Neuron (in vitro differentiated cells): ENCODE data around the gene MALRD1.

Experiments used
- H2AFZ ChIP-seq: one replicate; pipeline ENCODE4 v1.6.1; 2013; ENCODE audit warnings: low read depth, mild to moderate bottlenecking, inconsistent platforms, low read length, moderate library complexity
- H3K27me3 ChIP-seq: one replicate; pipeline ENCODE4 v1.6.1; 2013; ENCODE audit warnings: low read length; ENCODE audit not compliant: insufficient read depth
- H3K36me3 ChIP-seq: one replicate; pipeline ENCODE4 v1.6.1; 2013; ENCODE audit warnings: low read length; ENCODE audit not compliant: insufficient read depth
- H3K4me1 ChIP-seq: one replicate; pipeline ENCODE4 v1.6.1; 2013; ENCODE audit warnings: low read length; ENCODE audit not compliant: insufficient read depth
- H3K4me3 ChIP-seq: 2 replicates; pipeline ENCODE4 v1.5.1; 2013; ENCODE audit warnings: mild to moderate bottlenecking, low read length, moderate library complexity
- H3K9me3 ChIP-seq: one replicate; pipeline ENCODE4 v1.6.1; 2013; ENCODE audit warnings: low read length

MALRD1 gene

DNA sequence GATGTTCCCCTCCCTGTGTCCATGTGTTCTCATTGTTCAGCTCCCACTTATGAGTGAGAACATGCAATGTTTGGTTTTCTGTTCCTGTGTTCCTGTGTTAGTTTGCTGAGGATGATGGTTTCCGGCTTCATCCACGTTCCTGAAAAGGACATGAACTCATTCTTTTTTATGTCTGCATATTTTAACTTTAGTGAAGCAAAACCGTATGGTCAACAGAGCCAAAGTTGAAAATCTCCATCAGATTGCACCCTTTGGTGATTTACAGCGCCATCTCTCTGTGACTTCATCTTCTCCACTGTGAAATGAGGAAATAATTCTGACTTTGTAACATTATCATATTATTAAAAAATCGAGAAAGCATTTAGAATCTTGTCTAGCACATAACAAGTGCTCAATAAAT, 635.4 kb downstream of the MALRD1 start:
- no peak overlapping the region for H2AFZ ChIP-seq
- no peaks in the 10 kb centered on the region for H3K27me3 ChIP-seq
- H3K9me3 ChIP-seq: no peaks in the 10 kb centered on the region
- no peaks in the 10 kb centered on the region for H3K4me1 ChIP-seq
- no peaks in the 10 kb centered on the region for H3K36me3 ChIP-seq
- no peak overlapping the region for H3K4me3 ChIP-seq

DNA sequence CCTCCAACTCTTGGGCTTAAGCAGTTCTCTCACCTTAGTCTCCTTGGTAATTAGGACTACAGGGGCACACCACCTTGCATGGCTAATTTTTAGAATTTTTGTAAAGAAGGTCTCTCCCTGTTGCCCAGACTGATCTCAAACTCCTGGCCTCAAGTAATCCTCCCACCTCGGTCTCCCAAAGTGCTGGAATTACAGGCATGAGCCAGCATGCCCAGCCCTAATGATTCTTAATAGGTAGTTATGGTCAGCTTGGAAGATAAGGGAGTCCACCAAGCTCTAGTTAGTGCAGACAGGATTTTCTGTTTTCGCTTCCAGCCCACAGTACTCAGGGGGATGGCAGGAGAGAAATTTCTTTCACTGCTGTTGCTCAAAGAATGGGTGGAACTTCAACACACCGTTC, 639.7 kb downstream of the MALRD1 start:
- Histone ChIP-seq H2AFZ (no peak overlapping the region), H3K9me3 (no peaks in the 10 kb centered on the region), H3K36me3 (no peaks in the 10 kb centered on the region), H3K4me1 (no peaks in the 10 kb centered on the region), H3K4me3 (no peak overlapping the region), H3K27me3 (no peaks in the 10 kb centered on the region)

DNA sequence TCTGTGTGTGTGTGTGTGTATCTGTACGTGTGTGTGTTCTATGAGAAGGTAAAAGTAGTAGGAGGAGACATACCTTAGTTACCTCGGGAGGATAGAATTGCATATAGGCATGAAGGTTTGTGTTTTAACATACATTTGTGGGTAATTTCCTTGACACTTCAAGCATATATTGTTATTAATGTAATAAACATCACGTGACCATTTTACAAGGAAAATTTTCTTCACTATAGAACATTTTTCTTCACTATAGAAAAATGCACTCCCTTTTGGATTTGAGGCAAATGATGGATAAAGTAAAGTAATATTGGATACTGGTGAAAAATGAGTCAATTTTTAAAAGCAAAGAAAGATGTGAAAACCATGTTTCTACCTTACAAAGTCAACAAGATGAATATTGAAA, 640.6 kb downstream of the MALRD1 start:
- Histone ChIP-seq H3K9me3 (no peaks in the 10 kb centered on the region), H3K27me3 (no peaks in the 10 kb centered on the region), H2AFZ (no peak overlapping the region), H3K36me3 (no peaks in the 10 kb centered on the region), H3K4me3 (no peak overlapping the region), H3K4me1 (no peaks in the 10 kb centered on the region)

DNA sequence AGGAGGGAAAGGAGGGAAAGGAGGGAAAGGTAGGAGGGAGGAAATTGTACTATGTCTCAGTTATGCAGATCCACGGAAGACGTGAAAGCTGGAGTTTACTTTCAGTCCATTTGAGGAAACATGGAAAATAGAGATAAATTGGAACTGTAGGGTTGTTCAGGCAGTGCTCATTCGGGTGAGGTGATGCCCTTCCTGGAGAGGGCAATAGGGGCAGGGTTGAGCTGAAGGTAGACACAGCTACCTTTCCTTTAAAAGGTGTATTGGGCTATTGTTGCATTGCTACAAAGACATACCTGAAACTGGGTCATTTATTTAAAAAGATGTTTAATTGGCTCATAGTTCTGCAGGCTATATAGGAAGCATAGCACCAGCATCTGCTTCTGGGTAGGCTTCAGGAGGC, 650.7 kb downstream of the MALRD1 start:
- Histone ChIP-seq H3K4me1 (no peaks in the 10 kb centered on the region), H3K9me3 (no peaks in the 10 kb centered on the region), H3K4me3 (no peak overlapping the region), H2AFZ (no peak overlapping the region), H3K27me3 (no peaks in the 10 kb centered on the region), H3K36me3 (no peaks in the 10 kb centered on the region)

DNA sequence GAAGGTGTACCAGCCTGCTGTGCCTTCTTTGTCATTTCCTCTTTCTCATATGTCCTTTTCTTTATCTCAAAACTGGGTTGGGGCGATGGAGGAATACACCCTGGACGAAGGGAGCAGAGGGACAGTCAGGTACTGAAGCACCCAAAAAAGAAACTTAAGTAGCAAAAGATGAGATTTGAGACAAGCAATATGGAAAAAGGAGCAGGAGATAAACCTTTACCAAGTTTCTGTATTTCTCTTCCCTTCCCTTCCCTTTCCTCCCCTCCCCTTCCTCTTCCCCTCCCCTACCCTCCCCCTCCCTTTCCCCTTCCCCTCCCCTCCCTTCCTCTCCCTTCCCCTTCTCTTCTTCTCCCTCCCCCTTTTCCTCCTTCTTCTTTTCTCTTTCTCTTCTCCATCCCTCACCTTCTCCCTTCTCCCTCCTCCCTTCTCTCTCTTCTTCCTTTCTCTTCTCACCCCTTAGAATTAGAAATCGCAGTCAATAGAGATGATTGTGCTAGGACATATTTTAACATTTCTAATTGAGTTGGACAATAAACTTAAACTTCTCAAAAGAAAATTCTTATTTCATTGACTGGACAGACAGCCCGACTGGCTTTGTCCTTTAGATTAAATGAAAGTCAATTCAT, 652.9 kb downstream of the MALRD1 start:
- no peaks in the 10 kb centered on the region for H3K4me1 ChIP-seq
- no peaks in the 10 kb centered on the region for H3K27me3 ChIP-seq
- no peak overlapping the region for H3K4me3 ChIP-seq
- no peak overlapping the region for H2AFZ ChIP-seq
- no peaks in the 10 kb centered on the region for H3K9me3 ChIP-seq
- no peaks in the 10 kb centered on the region for H3K36me3 ChIP-seq

DNA sequence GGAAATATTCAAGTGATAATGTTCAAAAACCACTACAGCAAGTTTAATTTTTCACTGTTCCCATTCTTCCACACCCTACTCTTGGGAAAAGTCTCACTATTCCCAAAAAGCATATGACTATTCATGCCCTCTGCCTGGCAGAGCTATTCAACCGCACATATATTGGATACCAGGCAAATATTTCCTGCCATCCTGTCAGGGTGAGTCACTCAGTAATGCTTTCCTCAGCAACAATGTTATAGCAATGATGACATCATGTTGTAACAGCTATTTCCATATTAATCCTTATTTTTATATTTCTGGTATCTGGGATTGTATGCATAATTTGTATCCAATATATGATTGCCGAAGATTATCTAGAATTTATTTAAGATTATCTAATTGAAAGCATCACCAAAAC, 653.6 kb downstream of the MALRD1 start:
- Histone ChIP-seq H3K4me3 (no peak overlapping the region), H3K36me3 (no peaks in the 10 kb centered on the region), H3K27me3 (no peaks in the 10 kb centered on the region), H3K4me1 (no peaks in the 10 kb centered on the region), H3K9me3 (no peaks in the 10 kb centered on the region), H2AFZ (no peak overlapping the region)

DNA sequence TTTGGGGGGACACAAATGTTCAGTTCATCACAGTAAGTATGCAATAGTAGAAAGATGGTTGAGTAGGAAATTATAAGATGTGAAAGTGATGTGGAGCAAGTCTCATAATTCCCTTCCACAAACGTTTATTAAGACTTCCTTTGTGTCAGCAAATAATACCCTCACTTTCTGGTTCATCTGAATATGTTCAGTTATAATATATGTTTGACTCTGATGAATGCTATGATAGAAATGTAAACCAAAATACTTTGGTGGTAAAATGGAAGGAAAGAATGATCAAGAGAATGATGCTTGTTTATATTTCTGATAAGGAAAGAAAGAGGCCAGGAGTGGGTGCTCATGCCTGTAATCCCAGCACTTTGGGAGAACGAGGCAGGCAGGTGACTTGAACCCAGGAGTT, 655.9 kb downstream of the MALRD1 start:
- Histone ChIP-seq H3K27me3 (no peaks in the 10 kb centered on the region), H2AFZ (no peak overlapping the region), H3K4me1 (no peaks in the 10 kb centered on the region), H3K4me3 (no peak overlapping the region), H3K9me3 (no peaks in the 10 kb centered on the region), H3K36me3 (no peaks in the 10 kb centered on the region)

DNA sequence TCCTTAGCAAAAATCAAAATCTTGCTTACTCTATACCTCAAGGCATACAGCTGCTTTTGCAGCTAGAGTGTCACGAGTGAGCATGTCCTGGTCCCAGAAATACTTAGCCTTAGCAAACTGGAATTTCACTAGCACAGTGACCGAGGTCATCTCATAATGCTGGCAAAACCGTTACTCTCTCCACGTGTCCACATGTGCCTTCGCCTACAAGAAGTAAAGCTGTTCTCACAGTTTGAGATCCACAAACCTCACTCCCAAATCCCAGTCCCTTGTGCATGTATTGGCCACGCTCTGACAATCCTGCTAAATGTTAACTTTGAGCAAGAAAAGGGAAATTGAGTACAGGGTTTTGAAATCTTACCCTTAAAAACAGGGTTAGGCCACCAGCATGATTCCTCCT, 656.6 kb downstream of the MALRD1 start:
- Histone ChIP-seq H3K27me3 (no peaks in the 10 kb centered on the region), H2AFZ (no peak overlapping the region), H3K9me3 (no peaks in the 10 kb centered on the region), H3K4me3 (no peak overlapping the region), H3K4me1 (no peaks in the 10 kb centered on the region), H3K36me3 (no peaks in the 10 kb centered on the region)

DNA sequence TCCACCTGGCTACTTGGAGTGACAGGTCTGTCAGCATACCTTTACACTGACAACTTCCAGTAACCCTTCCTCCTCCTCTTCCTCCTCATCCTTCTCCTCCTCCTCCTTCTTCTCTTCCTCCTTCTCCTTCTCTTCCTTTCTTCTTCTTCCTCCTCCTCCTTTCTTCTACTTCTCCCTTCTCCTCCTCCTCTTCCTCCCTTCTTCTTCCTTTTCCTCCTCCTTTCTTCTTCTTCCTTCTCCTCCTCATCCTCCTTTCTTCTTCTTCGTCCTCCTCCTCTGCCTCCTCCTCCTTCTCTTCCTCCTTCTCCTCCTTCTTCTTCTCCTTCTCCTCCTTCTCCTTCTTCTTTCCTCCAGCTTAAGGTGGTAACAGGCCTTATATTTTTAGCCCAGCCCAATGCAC, 658.3 kb downstream of the MALRD1 start:
- Histone ChIP-seq H3K27me3 (no peaks in the 10 kb centered on the region), H3K4me1 (no peaks in the 10 kb centered on the region), H3K36me3 (no peaks in the 10 kb centered on the region), H2AFZ (no peak overlapping the region), H3K9me3 (peaks cover 3% of the 10 kb centered on the region), H3K4me3 (no peak overlapping the region)

DNA sequence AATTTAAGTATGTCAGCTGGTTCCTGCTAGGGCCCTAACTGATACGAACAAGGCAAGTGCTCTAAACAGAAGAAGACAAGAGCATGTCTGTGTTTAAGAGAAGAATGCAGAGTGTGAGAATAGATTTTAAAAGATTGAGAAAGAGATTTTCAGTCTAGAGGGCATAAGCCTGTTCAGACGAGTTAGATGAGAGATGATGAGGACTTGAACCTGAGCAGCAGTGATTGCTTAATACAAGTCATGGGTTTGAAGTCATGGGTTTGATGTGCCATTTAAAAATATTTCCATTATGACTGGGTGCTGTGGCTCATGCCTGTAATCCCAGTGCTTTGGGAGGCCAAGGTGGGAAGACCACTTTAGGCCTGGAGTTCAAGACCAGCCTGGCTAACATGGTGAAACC, 658.8 kb downstream of the MALRD1 start:
- Histone ChIP-seq H3K4me3 (no peak overlapping the region), H2AFZ (no peak overlapping the region), H3K36me3 (no peaks in the 10 kb centered on the region), H3K27me3 (no peaks in the 10 kb centered on the region), H3K4me1 (no peaks in the 10 kb centered on the region), H3K9me3 (peaks cover 3% of the 10 kb centered on the region)

DNA sequence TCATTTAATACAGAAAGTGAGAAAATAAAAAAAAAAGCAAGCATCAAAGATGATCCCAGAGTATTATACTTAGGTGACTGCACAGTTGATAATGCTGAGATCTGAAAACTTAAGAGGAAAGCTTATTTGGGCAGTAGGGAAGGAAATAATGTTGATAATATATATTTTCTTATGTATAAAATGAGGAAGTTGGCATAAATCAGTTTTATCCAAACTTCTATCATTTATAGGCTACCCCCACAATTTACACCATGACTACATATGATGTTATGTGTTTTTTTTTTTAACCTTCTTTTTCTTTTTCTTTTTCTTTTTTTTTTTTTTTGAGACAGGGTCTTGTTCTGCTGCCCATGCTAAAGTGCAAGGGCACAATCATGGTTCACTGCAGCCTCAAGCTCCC, 659.4 kb downstream of the MALRD1 start:
- no peak overlapping the region for H3K4me3 ChIP-seq
- H3K27me3 ChIP-seq: no peaks in the 10 kb centered on the region

DNA sequence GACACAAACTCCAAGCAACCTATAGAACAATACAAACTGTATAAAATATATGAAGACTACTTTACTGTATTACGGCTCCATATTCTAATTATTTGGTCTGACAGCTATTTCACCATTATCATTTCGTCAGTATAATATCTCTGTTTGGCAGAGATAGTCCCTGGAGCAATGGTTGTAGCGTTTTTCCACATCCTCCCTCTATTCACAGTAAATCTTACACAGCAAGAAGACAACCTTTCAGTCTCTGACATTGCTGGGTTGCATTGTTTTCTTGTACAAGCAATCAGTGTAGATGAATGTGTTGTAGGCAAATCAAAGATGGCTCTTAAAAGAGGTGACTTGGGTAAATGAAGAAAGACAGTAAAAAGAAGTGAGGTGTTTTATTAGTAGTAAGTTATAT, 662.0 kb downstream of the MALRD1 start:
- Histone ChIP-seq H2AFZ (no peak overlapping the region), H3K9me3 (peaks cover 3% of the 10 kb centered on the region), H3K27me3 (no peaks in the 10 kb centered on the region), H3K4me3 (no peak overlapping the region), H3K4me1 (no peaks in the 10 kb centered on the region), H3K36me3 (no peaks in the 10 kb centered on the region)

More for the DNA sequence above, 659.4 kb downstream of the MALRD1 start:
- Histone ChIP-seq H3K36me3 (no peaks in the 10 kb centered on the region), H2AFZ (no peak overlapping the region), H3K9me3 (peaks cover 3% of the 10 kb centered on the region), H3K4me1 (no peaks in the 10 kb centered on the region)

DNA sequence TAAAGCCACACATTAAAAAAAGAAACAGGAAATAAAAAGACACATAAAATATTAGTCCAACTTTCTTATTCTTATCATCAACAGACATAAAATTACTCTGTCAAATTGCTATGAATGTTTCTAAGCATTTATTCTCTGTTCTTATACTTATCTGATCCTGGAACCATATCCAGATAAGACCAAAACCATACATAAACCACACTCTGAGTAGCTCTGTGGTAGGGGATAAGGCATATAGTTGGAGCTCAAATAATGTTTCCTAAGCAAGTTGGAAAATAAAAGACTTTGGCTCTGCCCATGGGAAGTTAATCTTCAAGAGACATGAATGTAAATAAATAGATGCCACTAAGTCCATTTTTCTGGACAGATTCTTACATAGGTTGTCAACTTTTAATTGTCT, 664.6 kb downstream of the MALRD1 start:
- Histone ChIP-seq H3K9me3 (peaks cover 3% of the 10 kb centered on the region), H3K4me1 (no peaks in the 10 kb centered on the region), H3K36me3 (no peaks in the 10 kb centered on the region), H3K4me3 (no peak overlapping the region), H2AFZ (no peak overlapping the region), H3K27me3 (no peaks in the 10 kb centered on the region)

DNA sequence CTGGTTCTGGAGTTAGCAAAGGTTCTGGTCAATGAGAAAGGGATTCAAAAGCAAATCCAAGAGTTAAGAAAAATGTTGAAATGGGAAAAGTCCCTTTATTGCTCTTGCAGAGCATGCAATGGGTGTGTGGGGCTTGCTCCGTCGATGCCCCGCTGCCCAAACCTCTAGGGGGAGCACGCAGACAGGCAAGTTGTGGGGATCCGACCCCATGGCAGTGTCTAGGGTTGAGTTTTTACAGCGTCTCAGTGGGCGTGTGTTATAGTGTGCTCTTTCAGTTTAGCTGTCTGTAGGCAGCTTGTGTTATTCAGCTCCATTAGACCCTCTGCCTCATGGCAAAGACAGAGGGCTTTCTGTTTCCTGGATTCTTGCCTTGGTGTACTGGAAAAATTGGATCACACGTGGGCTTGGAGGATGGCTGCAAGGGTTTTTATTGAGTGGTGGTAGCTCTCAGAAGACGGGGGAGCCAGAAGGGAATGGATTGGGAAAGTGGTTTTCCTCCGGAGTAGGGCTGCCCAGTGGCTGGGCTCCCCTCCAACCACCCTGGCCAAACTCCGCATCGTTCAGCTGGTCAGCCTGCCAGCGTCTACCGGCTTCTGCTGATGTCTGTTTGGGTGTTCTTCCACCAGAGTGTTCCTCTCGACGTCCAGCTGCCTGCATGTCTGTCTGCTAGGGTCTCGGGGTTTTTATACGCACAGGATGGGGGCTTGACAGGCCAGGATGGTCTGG, 665.4 kb downstream of the MALRD1 start:
- no peaks in the 10 kb centered on the region for H3K27me3 ChIP-seq
- H3K4me1 ChIP-seq: no peaks in the 10 kb centered on the region
- no peak overlapping the region for H3K4me3 ChIP-seq
- H3K9me3 ChIP-seq: peaks cover 3% of the 10 kb centered on the region
- no peaks in the 10 kb centered on the region for H3K36me3 ChIP-seq
- no peak overlapping the region for H2AFZ ChIP-seq
